GOT3 (cell line): Measurements from ENCODE around the gene KRTAP10-4.
"Not testable (repeated sequence)": the region's sequence is repeated elsewhere in the genome, so short reads cannot be mapped to it uniquely, and the experiment has no call there.

Experiments used
- DNase-seq: peaks from one replicate; lab custom pipeline; 2025; ENCODE audit warnings: mixed read lengths; lab: John Stamatoyannopoulos, UW

KRTAP10-4 gene

GRCh38 chr21:44533891-44534627, 39.5 kb upstream of the KRTAP10-4 start:
- DNase-seq: no peak

DNA sequence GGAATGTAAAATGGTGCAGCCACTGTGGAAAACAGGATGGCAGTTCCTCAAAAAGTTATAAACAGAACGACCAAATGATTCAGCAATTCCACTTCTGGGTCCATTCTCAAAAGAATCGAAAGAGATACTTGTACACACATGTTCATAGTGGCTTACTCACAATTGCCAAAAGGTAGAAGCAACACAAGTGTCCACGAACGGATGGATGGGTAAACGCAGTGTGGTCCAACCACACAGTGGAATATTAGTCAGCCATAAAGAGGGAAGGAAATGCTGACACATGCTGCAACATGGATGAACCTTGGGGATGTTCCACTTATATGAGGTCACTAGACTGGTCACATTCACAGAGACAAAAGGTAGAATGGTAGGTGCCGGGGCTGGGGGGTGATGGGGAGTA, 38.8 kb upstream of the KRTAP10-4 start:
- no peak for DNase-seq

DNA sequence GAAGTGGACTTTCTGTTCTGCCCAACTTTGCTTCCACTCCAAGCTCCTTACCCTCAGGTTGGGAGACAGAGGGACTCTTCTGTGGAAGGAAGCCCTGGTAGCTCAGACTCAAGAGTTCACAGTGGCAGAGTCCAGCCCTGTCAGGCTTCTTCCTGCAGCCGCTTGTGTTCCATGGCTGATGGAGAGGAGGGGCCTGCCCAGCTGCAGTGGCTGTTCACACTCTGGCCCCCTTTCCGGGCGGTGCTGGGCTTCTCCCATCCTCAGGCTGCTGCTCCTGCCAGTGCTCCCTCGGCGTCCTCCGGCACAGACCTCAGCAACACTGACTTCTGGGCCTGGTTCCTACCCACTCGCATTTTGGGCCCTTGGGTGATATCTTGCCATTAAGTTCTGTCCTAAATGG, 37.6 kb upstream of the KRTAP10-4 start:
- DNase-seq: no peak

GRCh38 chr21:44537930-44538911, 35.3 kb upstream of the KRTAP10-4 start:
- DNase-seq: no peak

DNA sequence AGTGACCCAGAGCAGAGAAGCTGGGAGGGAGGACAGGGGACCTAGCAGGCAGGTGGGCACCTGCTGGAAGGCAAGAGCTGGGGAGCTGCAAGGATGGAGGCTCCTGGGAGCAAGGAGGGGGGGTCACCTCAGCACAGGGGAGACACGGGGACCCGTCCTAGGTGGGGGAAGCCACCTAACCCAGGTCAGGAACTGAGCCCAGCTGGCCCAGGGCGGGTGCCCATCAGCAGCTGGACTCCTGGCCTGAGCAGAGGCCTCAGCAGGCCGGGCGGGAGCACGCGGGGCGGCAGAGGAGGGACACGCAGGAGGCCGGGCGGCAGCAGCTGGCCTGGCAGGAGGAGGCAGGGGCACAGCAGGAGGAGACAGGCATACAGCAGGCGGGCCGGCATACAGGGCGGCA, 34.5 kb upstream of the KRTAP10-4 start:
- DNase-seq: no peak

DNA sequence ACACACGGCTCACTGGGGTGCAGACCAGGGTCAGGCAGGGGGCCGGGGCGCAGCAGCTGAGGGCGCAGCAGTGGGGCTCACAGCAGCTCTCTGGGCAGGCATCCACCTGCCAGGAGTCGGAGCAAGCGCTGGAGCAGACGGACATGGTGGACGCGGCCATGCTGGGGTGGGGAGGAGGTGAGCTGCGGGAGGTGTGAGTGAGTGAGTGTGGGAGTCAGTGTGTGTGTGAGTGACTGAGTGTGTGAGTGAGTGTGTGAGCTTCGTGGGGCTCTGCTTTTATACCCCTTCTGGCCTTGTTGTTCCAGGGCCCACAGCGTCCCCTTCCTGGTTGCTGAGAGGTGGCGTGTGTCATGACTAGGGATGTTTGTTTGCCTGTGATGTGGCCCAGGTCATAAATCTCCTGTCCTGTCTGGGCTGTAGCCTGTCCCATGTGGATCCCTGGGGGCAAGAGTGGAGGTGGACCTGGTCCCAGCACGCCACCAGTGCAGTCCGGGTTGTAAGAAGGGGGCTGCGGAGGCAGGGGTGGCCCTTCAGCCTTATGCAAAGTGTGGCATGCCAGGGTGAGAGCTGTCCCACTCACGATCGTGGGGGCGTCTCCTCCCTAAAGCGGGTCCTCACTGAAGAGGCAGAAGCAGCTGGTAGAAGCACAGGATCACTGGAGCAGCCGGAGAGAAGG, 33.4 kb upstream of the KRTAP10-4 start, which contains the start of gene KRTAP10-1:
Gene KRTAP10-1, minus strand, starts transcription at position 205 of the 676 bp plus-strand sequence. Its CDS starts 45 bp downstream, at position 160.
- DNase-seq: no peak

DNA sequence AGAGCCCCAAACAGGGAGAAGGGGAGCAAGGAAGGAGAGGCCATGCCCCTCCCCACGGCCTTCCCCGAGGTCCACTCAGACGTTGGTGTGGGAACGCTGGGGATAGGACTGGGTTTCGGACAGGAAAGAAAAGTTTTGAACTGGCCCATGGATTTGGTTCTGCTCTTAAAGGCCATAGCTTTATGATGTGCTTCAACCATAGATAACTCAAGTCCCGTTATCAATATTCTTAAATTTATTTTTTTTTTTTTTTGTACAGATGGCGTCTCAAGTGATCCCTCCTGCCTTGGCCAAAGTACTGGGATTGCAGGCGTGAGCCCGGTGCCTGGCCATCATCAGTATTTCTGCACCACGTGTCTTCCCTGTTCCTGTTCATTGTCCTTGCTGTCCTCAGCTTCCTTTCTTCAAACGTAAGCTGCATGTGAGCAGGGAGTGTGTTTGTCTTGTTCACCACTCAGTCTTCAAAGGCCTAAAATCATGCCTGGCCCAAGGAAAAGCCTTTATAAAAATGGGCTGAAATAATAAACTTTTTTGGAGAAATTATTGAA, 32.7 kb upstream of the KRTAP10-4 start:
- DNase-seq: no peak

GRCh38 chr21:44542716-44543115, 30.8 kb upstream of the KRTAP10-4 start:
- DNase-seq: no peak

- no peak for DNase-seq
Observed at GRCh38 chr21:44544566-44544965, 29.0 kb upstream of the KRTAP10-4 start.

DNA sequence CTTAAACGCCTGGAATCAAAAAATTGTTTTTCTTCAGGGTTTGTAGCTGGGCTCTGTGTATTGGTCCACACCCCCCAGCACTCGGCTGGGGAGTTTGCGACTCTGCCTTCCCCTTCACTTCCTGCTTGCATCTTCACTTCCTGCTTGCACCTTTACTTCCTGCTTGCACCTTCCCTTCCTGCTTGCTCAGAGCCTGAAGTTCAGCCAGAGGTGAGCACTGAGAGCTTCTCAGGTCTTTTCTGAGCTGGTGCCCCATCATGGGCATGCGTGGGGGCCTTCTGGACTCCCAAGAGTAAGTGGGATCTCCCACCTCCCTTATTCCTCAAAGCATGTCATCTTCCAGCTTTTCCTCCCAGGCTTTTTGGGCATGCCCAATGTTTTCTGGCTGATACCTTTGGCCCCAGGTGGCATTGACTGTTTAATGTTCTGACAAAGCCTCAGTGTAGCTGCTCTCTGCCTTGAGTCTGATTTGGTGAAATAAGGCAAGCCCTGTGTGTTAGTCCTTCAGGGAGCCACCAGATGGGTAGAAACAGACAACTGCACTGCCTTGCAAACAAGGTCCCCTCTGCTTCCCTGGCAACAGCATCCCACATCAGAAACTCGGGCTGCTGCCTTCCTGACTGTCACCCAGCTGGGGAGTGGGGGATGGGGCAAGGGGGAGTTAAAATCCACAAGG, 25.7 kb upstream of the KRTAP10-4 start:
- DNase-seq: no peak

GRCh38 chr21:44548381-44548780, 25.1 kb upstream of the KRTAP10-4 start:
- no peak for DNase-seq

DNA sequence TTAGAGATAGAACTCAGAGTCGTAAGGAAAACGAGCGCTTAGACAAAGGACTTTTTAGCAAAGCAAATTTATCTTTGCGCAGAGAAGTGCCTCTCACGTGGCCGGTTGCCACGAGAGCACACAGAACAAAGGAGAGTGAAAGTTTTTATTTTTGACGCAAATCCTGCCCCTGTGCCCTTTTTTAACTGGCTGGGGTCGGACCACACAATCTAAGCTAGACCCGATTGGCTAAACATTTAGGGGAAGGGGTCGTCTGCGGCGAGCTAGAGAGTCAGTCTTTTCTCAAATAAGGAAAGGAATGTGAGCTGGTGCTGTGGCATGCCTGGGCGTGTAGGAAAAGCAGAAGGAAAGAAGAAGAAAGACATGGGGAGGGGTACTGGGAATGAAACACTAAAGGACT, 24.6 kb upstream of the KRTAP10-4 start:
- DNase-seq: no peak

DNA sequence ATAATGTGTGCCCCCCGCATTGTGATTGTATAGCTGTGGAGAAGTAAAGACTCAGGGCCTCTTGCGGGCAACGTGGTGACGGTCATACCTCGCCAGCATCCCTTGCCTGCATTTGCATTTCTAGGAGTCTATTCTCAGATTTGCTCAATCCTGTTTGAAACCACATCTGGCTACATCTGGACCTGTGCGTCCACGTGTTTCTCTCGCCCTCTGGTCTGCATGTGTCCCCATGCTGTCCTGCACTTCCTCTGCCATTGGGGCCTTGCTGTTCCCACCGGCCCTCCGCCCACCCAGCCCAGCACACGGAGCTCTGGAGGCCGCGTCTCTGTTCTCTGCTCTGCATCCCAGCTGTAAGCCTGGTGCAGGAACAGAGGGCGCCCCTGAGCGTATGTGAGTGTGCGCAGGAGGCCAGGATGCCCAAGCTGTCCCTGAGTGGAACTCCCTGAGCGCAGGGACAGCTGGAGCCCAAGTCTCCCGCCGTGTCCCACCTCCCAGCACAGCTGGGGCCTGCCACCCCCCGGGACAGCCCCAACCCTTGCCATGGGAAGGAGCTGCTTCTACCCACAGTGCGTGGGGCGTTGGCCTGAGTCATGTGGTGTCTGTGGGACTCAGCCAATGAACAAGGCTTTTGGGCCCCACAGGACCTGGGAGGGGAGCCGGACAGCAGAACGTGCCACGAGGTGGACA, 23.9 kb upstream of the KRTAP10-4 start:
- DNase-seq: no peak

DNA sequence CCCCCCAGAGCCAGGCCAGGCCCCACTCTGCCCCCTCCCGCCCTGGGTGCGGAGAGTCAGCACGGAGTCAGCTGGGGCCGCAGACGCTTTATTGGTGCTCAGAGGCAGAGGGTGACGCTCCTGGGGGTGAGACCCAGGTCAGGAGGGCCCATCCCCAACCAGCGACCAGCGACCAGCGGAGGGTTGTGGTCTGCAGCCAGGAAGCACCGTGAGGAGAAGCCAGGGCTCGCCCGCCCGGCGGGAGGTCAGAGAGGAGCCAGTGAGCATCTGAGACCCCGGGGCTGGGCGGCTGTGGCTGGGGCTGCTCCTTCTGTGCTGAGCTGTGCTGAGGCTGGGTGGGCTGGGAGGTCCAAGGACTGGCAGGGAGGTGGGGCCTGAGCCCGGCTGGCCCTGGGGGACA, 23.2 kb upstream of the KRTAP10-4 start:
- DNase-seq: not testable (repeated sequence)

DNA sequence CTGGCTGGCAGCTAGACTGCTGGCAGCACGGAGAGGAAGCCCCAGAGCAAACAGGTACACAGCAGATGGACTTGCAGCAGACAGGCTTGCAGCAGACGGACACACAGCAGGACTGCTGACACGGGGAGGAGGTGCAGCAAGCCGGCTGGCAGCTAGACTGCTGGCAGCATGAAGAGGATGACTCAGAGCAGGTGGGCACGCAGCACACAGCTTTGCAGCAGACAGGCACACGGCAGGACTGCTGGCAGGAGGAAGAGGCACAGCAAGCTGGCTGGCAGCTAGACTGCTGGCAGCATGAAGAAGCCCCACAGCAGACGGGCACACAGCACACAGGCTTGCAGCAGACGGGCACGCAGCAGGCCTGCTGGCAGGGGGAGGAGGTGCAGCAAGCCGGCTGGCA, 22.7 kb upstream of the KRTAP10-4 start:
- no peak for DNase-seq

- no peak for DNase-seq
Observed at GRCh38 chr21:44551340-44551961, 22.1 kb upstream of the KRTAP10-4 start, which contains the start of gene KRTAP10-2. KRTAP10-2 (minus strand) TSS chr21:44551505; CDS start chr21:44551458, 47 bp downstream.

DNA sequence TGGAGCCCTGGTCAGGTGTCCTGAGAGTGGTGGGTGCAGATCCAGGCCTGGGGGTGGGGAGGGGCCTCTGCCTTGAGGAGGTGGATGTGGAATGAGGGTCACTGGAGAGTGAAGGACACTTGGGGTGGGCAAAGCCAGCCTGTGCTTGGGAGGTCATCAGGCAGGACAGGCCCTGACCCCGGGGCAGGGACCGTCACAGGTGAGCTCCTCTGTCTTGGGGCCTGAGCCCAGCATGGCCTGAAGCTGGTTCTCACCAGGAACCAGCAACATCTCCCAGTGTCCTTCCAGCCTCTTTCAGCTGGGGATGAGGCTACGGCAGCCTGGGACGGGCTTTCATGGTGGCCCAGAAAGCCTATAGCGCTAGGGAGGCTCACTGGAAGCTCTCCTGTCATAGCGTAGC, 21.4 kb upstream of the KRTAP10-4 start:
- no peak for DNase-seq

GRCh38 chr21:44552681-44553080, 20.8 kb upstream of the KRTAP10-4 start:
- no peak for DNase-seq

DNA sequence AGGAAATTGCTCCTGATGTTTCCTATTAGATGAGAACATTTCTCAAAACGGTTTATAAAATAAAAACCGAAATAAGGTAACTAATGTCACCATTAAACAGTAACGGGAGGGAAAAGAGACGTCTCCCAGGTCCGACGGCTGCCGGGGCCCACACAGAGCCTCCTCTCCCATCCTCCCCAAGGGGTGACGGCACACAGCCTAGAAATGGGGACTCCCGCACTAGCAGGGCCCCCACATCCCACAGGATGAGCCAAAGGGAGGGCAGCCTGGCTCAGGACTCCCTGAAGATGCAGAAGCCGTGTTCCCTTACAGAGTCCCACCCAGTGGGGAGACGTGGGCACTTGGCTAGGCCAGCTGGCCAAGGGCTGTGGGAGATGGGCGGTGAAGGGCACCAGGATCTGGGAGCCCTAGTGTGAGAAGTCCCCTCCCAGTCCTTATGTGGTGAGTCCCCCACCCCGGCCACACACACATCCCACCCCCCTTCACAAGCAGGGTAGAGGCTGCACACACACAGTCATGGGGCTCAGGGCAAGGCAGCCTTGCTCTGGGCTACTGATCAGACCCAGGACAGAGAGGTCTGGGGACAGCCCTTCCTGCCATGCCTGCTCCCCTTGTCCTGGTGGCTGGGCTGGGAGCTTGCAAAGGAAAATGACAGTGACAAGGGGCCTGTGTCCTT, 18.2 kb upstream of the KRTAP10-4 start:
- DNase-seq: no peak

GRCh38 chr21:44556879-44557278, 16.6 kb upstream of the KRTAP10-4 start:
- DNase-seq: no peak
